Measurements from ENCODE around the gene WDR33. TPM values are rescaled to one million over a fixed set of nuclear protein-coding genes. Genes with fewer than 3 reads are reported as not detected.

Gene WDR33
- total and polyA plus RNA-seq, 10 of the 15 experiments (the other 5 are each of a cell fraction or from before 2014, with no cell fraction given) = 29.2 to 73.8 (median 45.6) TPM

GRCh38 chr2:127762846-127763245, 48.1 kb downstream of the WDR33 start:
- in situ Hi-C loops (cut with MboI) (no loop called here), intact Hi-C loops (cut with micrococcal nuclease; ENCODE audit: unreplicated experiment) (no loop called here)
- WGBS (ENCODE audit: insufficient coverage, insufficient replicate concordance, low lambda C conversion rate, missing lambda C conversion rate) = 85% methylated on average over 6 of the region's 6 CpGs
- Histone ChIP-seq H3K4me3 (no peak overlapping the region), H3K4me2 (ENCODE audit: control insufficient read depth, insufficient read depth) (no peak overlapping the region), H3K9me3 (replicated peaks; ENCODE audit: control insufficient read depth, insufficient read depth, low read length) (no peaks in the 10 kb centered on the region), H3K79me2 (ENCODE audit: control insufficient read depth, insufficient read depth, low read length) (no peaks in the 10 kb centered on the region), H3K27me3 (replicated peaks in 1 of 2; ENCODE audit: control insufficient read depth in 2 of 2, insufficient read depth in 2 of 2, low read length in 1 of 2) (no peaks in the 10 kb centered on the region), H3K36me3 (ENCODE audit: control insufficient read depth in 2 of 2, insufficient read depth in 2 of 2, low read length in 1 of 2) (peaks cover 1 to 34% of the 10 kb centered on the region in 2 experiments; a peak in 3 of 4 replicates), H3K27ac (ENCODE audit: control insufficient read depth, insufficient read depth) (no peak overlapping the region), H3K9ac (ENCODE audit: control insufficient read depth, insufficient read depth, low read length) (no peak overlapping the region), H3K4me1 (ENCODE audit: control insufficient read depth, insufficient read depth, low read length) (no peaks in the 10 kb centered on the region), H4K20me1 (ENCODE audit: control insufficient read depth, insufficient read depth) (no peaks in the 10 kb centered on the region), H2AFZ (ENCODE audit: control insufficient read depth, low read depth, low read length) (no peak overlapping the region)
- FAIRE-seq (no peak), ATAC-seq (no peak), DNase-seq (ENCODE audit: low read depth, low spot score) (no peak)
- ChIA-PET SMC1A (ENCODE audit: uncharacterized antibody, unreplicated experiment) (interaction anchor here (1.7 kb wide), 1 partner anchor 8 kb away, joined by 5 read pairs; no protein-coding TSS in a partner anchor), POLR2A (no interaction called here), RAD21 (ENCODE audit: unreplicated experiment) (interaction anchor here (0.6 to 1.6 kb wide), 3 partner anchors 12 to 94 kb away, joined by 3 to 4 read pairs (median 3); no protein-coding TSS in a partner anchor), CTCF (interaction anchor here (1.6 kb wide), 1 partner anchor 8 kb away, joined by 6 read pairs; no protein-coding TSS in a partner anchor)
- BruUV-seq (replicated peaks) = no TSS peak
- TF ChIP-seq BCLAF1 (IDR thresholded peaks at IDR 0.05) = no peak
- TF ChIP-seq CBX5 (IDR thresholded peaks at IDR 0.05; ENCODE audit: low read depth) = no peak
- no peak for TF ChIP-seq ZNF384 (IDR thresholded peaks at IDR 0.05; ENCODE audit: borderline replicate concordance, low read depth, low read length)
- no peak for TF ChIP-seq GABPA (IDR thresholded peaks at IDR 0.05; ENCODE audit: low read depth)
- no peak for TF ChIP-seq CEBPB (IDR thresholded peaks at IDR 0.05; ENCODE audit: borderline replicate concordance in 1 of 2, low read depth in 2 of 2, low read length in 2 of 2)
- TF ChIP-seq ELK1 (IDR thresholded peaks at IDR 0.05; ENCODE audit: low read depth, low read length) = no peak
- TF ChIP-seq ZZZ3 (IDR thresholded peaks at IDR 0.05; ENCODE audit: control insufficient read depth, insufficient read length, low read depth) = no peak
- no peak for TF ChIP-seq SPI1 (IDR thresholded peaks at IDR 0.05; ENCODE audit: borderline replicate concordance, insufficient read depth, low read depth, low read length)
- TF ChIP-seq KLF5 (IDR thresholded peaks at IDR 0.05; ENCODE audit: partially characterized antibody) = no peak
- no peak for TF ChIP-seq E2F4 (IDR thresholded peaks at IDR 0.05; ENCODE audit: low read depth, low read length)
